NCI-H2081 treated with DMSO at 0.1 percent for 48 hours (cell line): ENCODE results near the gene PDHB.

Experiments
- DNase-seq: peaks from one replicate; lab custom pipeline; 2025; lab: John Stamatoyannopoulos, UW

Gene PDHB

DNA sequence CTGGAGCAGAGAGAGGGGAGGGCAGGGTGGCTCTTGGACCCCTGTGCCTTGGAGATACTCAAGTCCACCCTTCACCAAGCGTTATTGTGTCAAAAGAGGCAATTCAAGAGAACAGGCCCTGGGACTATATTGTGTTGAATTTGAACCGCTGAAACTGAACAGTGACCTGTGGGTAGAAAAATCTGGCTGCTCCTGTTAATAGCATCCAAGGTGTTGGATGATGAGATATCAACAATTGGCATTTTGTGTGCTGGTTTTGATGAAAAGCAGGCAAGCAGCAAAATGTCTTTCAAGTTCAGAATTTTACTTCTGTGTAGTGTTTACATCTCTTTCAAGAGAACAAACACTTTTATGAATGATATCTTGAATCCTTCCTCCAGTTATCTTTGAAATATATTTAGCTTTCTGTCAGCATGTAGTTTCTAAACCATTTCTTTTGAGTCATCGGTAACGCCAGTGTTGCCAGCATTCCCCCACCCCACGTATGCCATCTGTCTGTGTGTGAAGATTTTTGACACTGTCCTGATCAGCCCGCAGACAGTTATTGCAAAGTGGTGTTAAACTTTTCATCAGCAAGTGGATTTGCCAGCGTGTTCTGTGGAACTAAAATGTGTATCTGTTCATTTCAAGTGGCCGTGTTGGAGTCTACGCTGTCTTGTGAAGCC is 34.8 kb downstream of the PDHB start:
- DNase-seq: no peak

DNA sequence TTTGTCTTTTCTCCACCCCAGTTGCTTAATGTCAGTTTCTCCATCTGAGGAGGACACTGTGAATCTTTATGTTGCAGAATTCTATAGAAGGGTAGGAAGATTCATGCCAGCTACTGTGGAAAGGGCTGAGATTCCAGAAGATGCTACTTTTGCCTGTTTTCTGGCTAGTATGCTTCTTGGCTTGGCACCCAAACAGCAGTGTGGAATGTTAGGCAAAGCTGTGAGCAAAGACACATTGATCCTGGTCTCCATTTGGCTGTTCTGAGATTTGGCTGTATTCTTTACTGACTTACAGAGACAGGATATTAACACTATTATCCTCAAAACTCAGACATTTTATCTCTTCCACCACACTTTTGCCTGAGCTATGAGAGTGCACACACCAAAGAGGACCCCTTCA is 39.3 kb downstream of the PDHB start:
- DNase-seq: no peak

DNA sequence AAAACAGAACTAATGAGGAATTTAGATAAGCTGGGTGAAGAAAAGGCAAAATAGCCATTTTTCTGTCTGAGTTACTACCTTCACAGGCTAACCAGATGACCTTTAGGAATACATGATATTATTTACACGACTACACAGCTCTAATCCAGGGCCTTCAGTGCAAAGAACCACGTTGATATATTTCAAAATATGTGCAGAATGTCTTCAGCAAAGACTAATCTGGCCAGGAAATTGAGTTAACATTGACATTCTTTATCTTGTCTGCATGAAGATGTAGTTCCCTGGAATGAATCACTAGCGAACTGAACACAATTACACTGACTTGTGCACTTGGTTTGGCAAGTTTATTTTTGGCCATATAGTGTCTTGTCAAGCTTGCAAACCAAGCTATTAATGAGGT is 41.5 kb downstream of the PDHB start:
- DNase-seq: no peak

DNA sequence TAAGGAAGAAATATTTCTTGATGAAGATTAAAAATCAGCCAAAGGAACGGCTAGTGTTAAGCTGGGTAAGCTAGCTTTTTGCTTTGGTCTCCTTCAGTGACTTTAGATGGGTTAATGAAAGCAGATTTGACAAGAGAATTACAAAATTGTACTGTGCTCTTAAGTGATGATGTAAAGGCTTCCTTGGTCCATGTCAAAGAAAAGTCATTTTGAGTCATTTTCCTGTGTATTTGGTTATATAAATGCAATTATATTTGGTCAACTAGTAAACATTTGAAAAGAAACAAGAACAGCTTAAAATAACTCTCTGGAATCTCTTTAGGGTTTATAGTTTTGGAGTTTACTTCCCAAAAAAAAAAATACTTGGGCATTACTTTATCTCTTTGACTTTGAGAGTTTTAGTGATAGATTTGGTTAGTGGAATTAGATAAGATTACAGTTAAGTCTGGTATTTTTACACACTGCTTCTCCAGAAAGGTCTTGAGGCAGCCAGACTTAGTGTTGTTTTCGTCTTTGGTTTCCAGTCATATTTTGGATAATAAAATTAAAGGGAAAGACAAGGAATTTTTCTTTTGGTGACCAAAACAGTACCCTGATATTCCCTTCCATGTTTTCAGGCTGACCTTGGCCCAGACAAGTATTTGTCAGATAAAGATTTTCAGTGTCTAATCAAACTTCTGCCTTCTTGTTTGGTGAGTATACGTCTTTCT is 42.3 kb downstream of the PDHB start:
- DNase-seq: no peak

DNA sequence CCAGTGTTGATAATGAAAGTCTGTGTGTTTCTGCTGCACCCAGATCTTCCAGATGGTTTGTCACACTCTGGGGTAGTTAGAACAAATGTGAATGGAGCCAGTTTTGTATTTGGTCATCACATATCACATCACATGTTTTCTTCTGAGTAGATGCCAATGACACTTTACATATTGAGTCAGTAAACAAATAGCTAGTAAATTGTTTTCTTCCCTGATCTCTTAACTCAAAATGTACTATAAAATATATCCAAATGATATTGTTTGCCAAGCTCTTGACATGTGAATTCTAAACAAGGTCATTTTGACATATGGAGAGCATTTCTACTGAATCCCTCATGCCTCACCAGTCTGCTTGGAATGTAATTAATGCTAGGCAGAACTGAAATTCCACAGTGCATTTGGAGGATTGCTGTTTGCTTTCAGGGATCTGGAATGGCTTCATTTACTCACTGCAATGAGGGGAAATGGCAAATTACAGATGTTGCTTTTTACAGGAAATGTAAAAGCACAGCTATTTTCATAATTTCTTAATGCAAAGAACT is 45.0 kb downstream of the PDHB start:
- no peak for DNase-seq

DNA sequence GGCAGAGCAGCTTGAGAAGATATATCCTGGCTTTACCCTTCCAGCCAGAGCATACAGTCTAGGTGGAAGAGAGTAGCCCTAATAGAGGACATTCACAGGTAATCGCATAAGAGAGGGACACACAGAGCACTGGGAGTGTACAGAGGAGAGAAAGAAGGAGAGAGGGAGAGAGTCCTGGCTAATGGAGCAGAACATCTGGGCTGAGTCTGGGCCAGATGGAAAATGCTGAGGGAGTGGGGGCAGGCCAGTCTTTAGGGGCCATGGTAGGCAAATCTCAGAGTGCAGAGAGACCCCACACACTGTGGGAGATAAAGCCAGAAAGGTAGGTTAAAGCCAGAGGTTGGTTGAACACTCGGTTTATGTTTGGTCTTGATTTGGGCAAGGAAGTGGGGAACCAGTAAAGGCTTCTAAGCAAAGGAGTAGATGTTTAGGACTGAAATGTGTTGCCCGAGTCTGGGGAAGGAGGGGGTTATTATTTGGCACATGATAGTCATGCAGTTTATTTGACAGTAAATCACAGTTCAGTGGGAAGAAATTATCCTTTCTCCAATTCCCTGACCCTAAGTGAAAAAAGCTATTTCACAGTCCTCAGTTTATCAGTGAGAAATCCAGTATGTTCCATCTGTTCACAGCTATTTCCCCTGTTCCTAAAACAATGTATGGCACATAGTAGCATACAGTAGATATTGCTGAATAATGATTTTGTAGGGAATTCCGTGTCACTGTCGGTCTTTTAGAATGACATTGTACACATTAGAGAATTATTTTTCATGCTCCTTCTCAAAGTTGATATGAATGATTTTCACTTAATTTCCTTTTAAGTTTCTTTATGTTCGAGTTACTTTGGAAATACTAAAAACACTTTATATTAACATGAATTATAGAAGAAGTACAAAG is 45.7 kb downstream of the PDHB start:
- no peak for DNase-seq

DNA sequence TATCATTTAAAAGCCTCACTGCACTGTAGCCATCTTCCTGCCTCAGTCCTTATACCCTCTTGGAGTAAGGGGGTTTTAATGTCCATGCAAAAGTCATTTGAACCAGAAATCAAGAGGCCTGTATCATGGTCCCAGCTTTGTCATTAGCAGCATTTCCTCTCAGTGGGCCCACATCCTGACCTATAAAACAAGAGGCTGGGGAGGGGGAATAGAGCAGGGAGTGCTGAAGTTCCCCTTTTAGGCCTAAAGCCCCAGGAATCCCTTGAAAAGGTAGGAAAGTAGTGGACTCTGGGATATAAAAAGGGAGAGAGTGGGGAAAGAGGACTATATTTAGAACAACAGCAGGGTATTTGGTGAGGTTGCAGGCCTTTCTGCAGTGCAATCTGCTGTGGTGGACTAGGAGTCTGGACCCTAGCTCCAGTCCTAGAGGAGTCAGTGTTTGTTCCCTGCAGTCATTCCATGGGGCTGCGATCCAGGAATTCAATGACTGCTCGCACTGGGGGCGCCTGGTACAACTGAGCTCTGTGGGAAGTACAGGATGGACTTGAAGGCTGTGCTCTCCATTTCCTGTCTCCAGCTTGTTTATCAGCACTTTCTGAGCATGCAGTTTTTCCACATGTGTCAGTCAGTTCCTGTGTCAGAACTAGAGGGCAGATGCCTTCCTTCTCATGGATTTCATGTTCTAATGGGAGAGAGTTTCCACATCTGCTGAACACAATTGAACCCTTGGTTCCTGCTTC is 46.8 kb downstream of the PDHB start:
- no peak for DNase-seq

DNA sequence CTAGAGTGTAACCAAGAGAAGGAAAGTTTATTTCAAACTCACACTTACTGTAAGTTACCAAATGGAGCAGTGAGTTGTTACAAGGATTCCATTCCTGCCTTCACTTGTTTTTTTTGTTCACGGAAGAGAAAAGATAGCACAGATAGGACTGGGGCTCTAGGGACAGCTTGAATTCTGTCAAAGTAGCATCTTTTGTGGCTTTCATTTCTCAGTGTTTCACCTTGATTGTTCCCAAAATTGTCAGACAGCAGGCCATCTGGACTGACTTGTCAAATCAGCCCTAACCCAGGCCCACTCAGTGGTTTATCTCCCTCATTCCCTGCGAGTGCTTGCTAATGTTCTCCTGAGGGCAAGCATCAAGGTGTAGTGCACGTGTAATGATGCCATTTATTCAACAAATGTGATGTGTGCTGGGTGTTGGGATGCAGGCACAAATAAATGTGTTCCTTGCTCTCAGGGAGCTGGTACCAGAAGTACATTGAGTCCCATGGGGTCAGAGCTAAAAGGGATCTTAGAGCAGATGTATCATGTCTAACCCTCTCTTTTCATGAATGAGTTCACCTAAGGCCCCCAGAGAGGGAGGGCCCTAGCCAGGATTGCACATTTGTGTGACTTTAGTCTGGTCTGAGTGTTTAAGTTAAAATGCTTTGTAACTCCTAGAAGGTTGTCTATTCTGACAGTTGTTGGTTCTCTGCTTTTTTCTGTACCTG is 49.1 kb downstream of the PDHB start:
- DNase-seq: no peak

DNA sequence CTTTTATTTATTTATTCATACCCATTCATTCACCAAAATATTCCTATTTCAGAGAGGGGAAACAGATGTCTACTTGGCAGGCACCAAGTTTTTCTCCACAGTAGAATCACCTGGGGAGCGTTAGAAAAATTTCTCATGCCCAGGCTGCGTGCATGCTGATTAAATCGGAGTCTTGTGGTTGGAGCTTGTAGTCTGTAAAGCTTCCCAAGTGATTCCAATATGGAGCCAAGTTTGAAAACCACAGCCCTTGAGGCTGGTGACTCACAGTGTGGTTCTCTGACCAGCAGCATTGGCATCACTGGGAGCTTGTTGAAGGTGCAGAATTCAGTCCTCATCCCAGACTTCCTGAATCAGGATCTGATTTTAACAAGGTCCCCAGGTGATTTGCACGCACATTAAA is 49.7 kb downstream of the PDHB start:
- DNase-seq: no peak

DNA sequence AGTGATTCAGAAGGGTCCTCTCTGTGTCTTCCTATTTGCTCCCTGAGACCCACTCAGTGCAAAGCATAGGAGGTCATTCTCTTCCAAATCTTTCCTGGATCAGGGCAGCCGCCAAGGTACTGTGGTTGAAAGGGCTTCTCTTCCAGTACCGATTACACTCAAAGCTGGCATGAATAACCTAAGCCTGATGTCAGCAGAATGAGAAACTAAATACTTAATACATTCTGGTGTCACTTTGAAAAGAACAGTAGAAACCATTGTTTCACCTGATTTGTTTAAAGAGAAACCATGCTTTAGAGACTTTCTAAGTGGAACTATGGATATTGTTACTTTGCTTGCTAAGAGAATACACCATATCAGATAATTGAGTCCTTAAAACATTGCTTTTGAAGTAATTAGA is 50.2 kb downstream of the PDHB start:
- no peak for DNase-seq

DNA sequence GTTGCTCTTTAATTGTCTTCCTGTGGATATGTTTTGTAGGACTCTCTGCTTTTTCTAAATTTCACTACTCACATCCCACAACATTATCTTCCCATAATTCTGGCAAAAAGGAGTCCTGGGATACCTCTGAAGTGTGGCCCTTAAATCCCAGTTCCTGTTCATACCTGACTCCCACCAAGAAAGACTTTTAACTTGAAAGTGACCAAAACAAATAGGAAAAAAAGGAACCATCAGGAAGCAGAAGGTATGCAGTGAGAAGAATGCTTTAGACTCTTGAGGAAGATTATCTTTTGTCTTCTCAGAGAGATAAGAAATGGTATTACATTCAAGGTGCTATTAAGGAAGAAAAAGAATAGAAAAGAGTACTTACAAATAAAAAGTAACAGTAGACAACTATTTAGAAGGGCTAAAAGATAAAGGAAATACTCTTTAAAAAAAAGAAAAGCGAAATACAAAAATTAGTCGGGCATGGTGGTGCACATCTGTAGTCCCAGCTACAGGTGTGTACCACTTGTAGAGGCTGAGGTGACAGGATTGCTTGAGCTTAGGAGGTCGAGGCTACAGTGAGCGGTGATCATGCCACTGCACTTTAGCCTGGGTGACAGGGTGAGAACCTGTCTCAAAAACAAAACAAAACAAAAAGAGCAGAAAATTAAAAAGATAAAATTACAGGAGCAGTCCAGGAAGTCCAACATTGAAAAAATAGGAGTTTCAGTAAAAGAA is 54.1 kb downstream of the PDHB start:
- no peak for DNase-seq

DNA sequence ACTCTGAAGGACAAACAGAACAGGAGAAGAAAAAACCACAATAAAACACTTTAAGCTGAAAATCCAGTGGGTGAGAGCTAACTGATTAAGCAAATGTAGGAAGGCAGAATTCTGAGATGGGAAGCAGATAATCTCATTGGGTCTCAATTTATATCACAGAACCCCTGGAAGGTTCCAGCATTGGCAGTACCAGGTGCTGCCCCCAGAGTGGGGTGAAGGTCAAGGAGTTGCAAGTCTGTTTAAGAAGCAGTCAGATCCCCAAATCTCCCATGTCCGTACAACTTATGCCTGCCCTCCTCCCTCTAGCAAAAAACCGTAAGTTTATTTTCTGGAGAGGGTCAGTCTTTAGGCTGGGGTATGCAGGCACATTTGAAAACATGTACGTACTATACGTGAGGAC is 55.9 kb downstream of the PDHB start:
- no peak for DNase-seq
